GM18508 (cell line): Measurements from ENCODE around the gene TUBE1.
"Not testable (repeated sequence)": the region's sequence is repeated elsewhere in the genome, so short reads cannot be mapped to it uniquely, and the experiment has no call there.

Experiments
- ATAC-seq: cut with Tn5 transposase; IDR thresholded peaks from one replicate; pipeline ENCODE4 v1.9.1; 2021; ENCODE audit warnings: moderate number of reproducible peaks; ENCODE audit not compliant: insufficient read depth, unreplicated experiment

Gene TUBE1

GRCh38 chr6:112087136-112087911 is at the start of gene TUBE1, which contains the start of gene FAM229B:
TSS of gene TUBE1 (minus strand) at chr6:112087482. CDS start at chr6:112087434, 48 bp downstream.
TSS of gene FAM229B (plus strand) at chr6:112087591. CDS start at chr6:112099284, 11,693 bp downstream.
- ATAC-seq, result peak; percentile 93

- no peak for ATAC-seq
Observed at GRCh38 chr6:112130878-112131277, 43.6 kb upstream of the TUBE1 start.

- no peak for ATAC-seq
Observed at GRCh38 chr6:112128208-112128607, 40.9 kb upstream of the TUBE1 start.

- ATAC-seq, result no peak
Observed at GRCh38 chr6:112123982-112124381, 36.7 kb upstream of the TUBE1 start.

GRCh38 chr6:112122756-112123155 is 35.5 kb upstream of the TUBE1 start:
- no peak for ATAC-seq

- no peak for ATAC-seq
Observed at GRCh38 chr6:112118034-112118433, 30.8 kb upstream of the TUBE1 start.

GRCh38 chr6:112117554-112117953 is 30.3 kb upstream of the TUBE1 start:
- ATAC-seq, result no peak

- ATAC-seq, result no peak
Observed at GRCh38 chr6:112116221-112116620, 28.9 kb upstream of the TUBE1 start.

- no peak for ATAC-seq
Observed at GRCh38 chr6:112114577-112115223, 27.4 kb upstream of the TUBE1 start.

- ATAC-seq, result no peak
Observed at GRCh38 chr6:112113918-112114317, 26.6 kb upstream of the TUBE1 start.

- no peak for ATAC-seq
Observed at GRCh38 chr6:112113431-112113830, 26.1 kb upstream of the TUBE1 start.

- ATAC-seq, result no peak
Observed at GRCh38 chr6:112109262-112109661, 22.0 kb upstream of the TUBE1 start.

- ATAC-seq, result no peak
Observed at GRCh38 chr6:112106562-112106961, 19.3 kb upstream of the TUBE1 start.

GRCh38 chr6:112106026-112106425 is 18.7 kb upstream of the TUBE1 start:
- not testable (repeated sequence) for ATAC-seq

- no peak for ATAC-seq
Observed at GRCh38 chr6:112100561-112100960, 13.3 kb upstream of the TUBE1 start.

- ATAC-seq, result no peak
Observed at GRCh38 chr6:112096901-112097300, 9.6 kb upstream of the TUBE1 start.

GRCh38 chr6:112087916-112088315 is 634 bp upstream of the TUBE1 start:
- ATAC-seq, result no peak

GRCh38 chr6:112086744-112087135 is 542 bp downstream of the TUBE1 start:
- peak; percentile 15 for ATAC-seq

GRCh38 chr6:112085286-112086065 is 1.8 kb downstream of the TUBE1 start:
- no peak for ATAC-seq

GRCh38 chr6:112081569-112081968 is 5.7 kb downstream of the TUBE1 start:
- ATAC-seq, result no peak

- no peak for ATAC-seq
Observed at GRCh38 chr6:112066606-112067005, 20.7 kb downstream of the TUBE1 start.
